GM12878 (cell line): ENCODE measurements around the gene BRD2. TPM values are rescaled to one million over a fixed set of nuclear protein-coding genes. Genes with fewer than 3 reads are reported as not detected.

Source experiments
- ATAC-seq: fragments of 200-7000 bp; cut with Tn5 transposase; 3 replicates; pipeline ENCODE4 v1.9.1; 2020; ENCODE audit warnings: mild to moderate bottlenecking, moderate library complexity
- BruUV-seq: library from RNA; stranded (reverse); fragments of 400-500 nt; replicated peaks from 2 replicates; lab custom pipeline; 2021; lab: Mats Ljungman, UMichigan
- CTCF ChIA-PET: fragments of 300-600 bp; sonication (Branson Sonifier 250); formaldehyde crosslinking; extraction: SDS; loops from one replicate; lab custom pipeline; 2021; ENCODE audit warnings: inconsistent platforms; lab: Yijun Ruan, JAX
- POLR2A ChIA-PET: fragments of 350-600 bp; formaldehyde crosslinking; extraction: SDS; loops from one replicate; lab custom pipeline; 2021; ENCODE audit warnings: inconsistent platforms; lab: Charles Lee
- RAD21 ChIA-PET: fragments of 300-600 bp; sonication (Branson Sonifier 250); formaldehyde crosslinking; loops from one replicate; lab custom pipeline; 2023; ENCODE audit warnings: antibody characterized with exemption; ENCODE audit not compliant: unreplicated experiment; lab: Charles Lee
- SMC1A ChIA-PET: fragments of 300-600 bp; sonication (Branson Sonifier 250); formaldehyde crosslinking; loops from one replicate; lab custom pipeline; 2023; ENCODE audit not compliant: unreplicated experiment, uncharacterized antibody; lab: Charles Lee
- DNase-seq: peaks from one replicate; pipeline ENCODE4 v3.0.0-alpha.2; 2011; ENCODE audit warnings: low read depth, low spot score
- FAIRE-seq: peaks from 3 replicates; lab custom pipeline; 2011; peaks lifted over from hg19 to GRCh38; lab: Jason Lieb, UNC
- H2AFZ ChIP-seq: 2 replicates; pipeline ENCODE4 v1.6.0; 2011; ENCODE audit warnings: low read depth, low read length, control low read depth; ENCODE audit not compliant: control insufficient read depth
- H3K27ac ChIP-seq: 2 replicates; pipeline ENCODE4 v1.5.1; 2011; ENCODE audit warnings: control low read depth; ENCODE audit not compliant: control insufficient read depth, insufficient read depth
- H3K27me3 ChIP-seq, 2 experiments: replicated peaks in 1 of 2; 2 replicates each; pipeline versions ENCODE4 v1.6.0 to v1.6.1; 2011; ENCODE audit warnings: low read length in 1 of 2; ENCODE audit not compliant: control insufficient read depth in 2 of 2, insufficient read depth in 2 of 2
- H3K36me3 ChIP-seq, 2 experiments: 2 replicates each; pipeline ENCODE4 v1.5.1; 2011; ENCODE audit warnings: low read length in 1 of 2; ENCODE audit not compliant: control insufficient read depth in 2 of 2, insufficient read depth in 2 of 2
- H3K4me1 ChIP-seq: 2 replicates; pipeline ENCODE4 v1.6.1; 2011; ENCODE audit warnings: mild to moderate bottlenecking, low read length, moderate library complexity, mixed read lengths; ENCODE audit not compliant: control insufficient read depth, insufficient read depth
- H3K4me2 ChIP-seq: 2 replicates; pipeline ENCODE4 v1.6.0; 2011; ENCODE audit warnings: control low read depth; ENCODE audit not compliant: control insufficient read depth, insufficient read depth
- H3K4me3 ChIP-seq: fragments of 200-600 bp; sonication (generic); 2 replicates; pipeline ENCODE4 v1.5.1; 2016
- H3K79me2 ChIP-seq: 2 replicates; pipeline ENCODE4 v1.6.0; 2011; ENCODE audit warnings: low read length; ENCODE audit not compliant: control insufficient read depth, insufficient read depth
- H3K9ac ChIP-seq: 2 replicates; pipeline ENCODE4 v1.8.0; 2011; ENCODE audit warnings: low read length, control low read depth, mixed read lengths; ENCODE audit not compliant: control insufficient read depth, insufficient read depth
- H3K9me3 ChIP-seq: replicated peaks from 3 replicates; pipeline ENCODE4 v1.5.1; 2011; ENCODE audit warnings: mild to moderate bottlenecking, low read length; ENCODE audit not compliant: control insufficient read depth, insufficient read depth
- H4K20me1 ChIP-seq: 2 replicates; pipeline ENCODE4 v1.6.0; 2011; ENCODE audit not compliant: control insufficient read depth, insufficient read depth
- BCL11A ChIP-seq: IDR thresholded peaks from 2 replicates; pipeline ENCODE4 v1.6.1; 2011; ENCODE audit warnings: low read depth, low read length
- GATAD2B ChIP-seq: fragments of 450-650 bp; conservative IDR thresholded peaks from 2 replicates; pipeline ENCODE4 v1.6.1; 2017; ENCODE audit warnings: low read depth, mild to moderate bottlenecking, moderate library complexity
- MEF2A ChIP-seq: IDR thresholded peaks from 2 replicates; pipeline ENCODE4 v1.6.1; 2011; ENCODE audit warnings: low read depth, mild to moderate bottlenecking, low read length, moderate library complexity; ENCODE audit not compliant: insufficient read depth
- MXI1 ChIP-seq: fragments of 150-350 bp; IDR thresholded peaks from 2 replicates; pipeline ENCODE4 v1.6.1; 2011; ENCODE audit warnings: low read depth, mild to moderate bottlenecking, inconsistent platforms, low read length, improper control_type of control experiment
- MYB ChIP-seq: fragments of 150-350 bp; IDR thresholded peaks from 2 replicates; pipeline ENCODE4 v1.6.1; 2014; ENCODE audit warnings: mild to moderate bottlenecking, low read depth, low read length, borderline replicate concordance
- NR2C2 ChIP-seq: IDR thresholded peaks from 2 replicates; pipeline ENCODE4 v1.6.1; 2011; ENCODE audit warnings: borderline replicate concordance, low read depth; ENCODE audit not compliant: control insufficient read depth, insufficient read length
- NR2F1 ChIP-seq: fragments of 450-650 bp; conservative IDR thresholded peaks from 2 replicates; pipeline ENCODE4 v1.6.1; 2017; ENCODE audit warnings: mild to moderate bottlenecking
- PAX5 ChIP-seq: IDR thresholded peaks from 2 replicates; pipeline ENCODE4 v1.6.1; 2011; ENCODE audit warnings: low read depth, low read length, borderline replicate concordance
- PML ChIP-seq: IDR thresholded peaks from 2 replicates; pipeline ENCODE4 v1.6.1; 2012; ENCODE audit warnings: low read length, inconsistent platforms
- POU2F2 ChIP-seq: IDR thresholded peaks from 3 replicates; pipeline ENCODE4 v1.6.1; 2011; ENCODE audit warnings: low read depth, mild to moderate bottlenecking, low read length, borderline replicate concordance
- SIX5 ChIP-seq: IDR thresholded peaks from 2 replicates; pipeline ENCODE4 v1.6.1; 2011; ENCODE audit warnings: mild to moderate bottlenecking, low read depth, low read length, moderate library complexity; ENCODE audit not compliant: severe bottlenecking
- SP1 ChIP-seq: IDR thresholded peaks from one replicate; pipeline ENCODE4 v1.6.1; 2011; ENCODE audit warnings: low read depth, low read length
- SREBF1 ChIP-seq: IDR thresholded peaks from 2 replicates; pipeline ENCODE4 v1.6.1; 2012; ENCODE audit warnings: mild to moderate bottlenecking, low read length
- ZZZ3 ChIP-seq: IDR thresholded peaks from 2 replicates; pipeline ENCODE4 v1.6.1; 2011; ENCODE audit warnings: low read depth; ENCODE audit not compliant: control insufficient read depth, insufficient read length
- whole genome bisulfite sequencing: methylation state at CpG from one replicate; pipeline ENCODE4 v1.1.6; 2016; ENCODE audit warnings: low lambda C conversion rate; ENCODE audit not compliant: insufficient replicate concordance, insufficient coverage; ENCODE audit errors: missing lambda C conversion rate; 5-methylcytosine and 5-hydroxymethylcytosine counted together
- in situ Hi-C: fragments of 300-500 bp; cut with MboI; formaldehyde crosslinking; loops from 9 replicates; pipeline ENCODE4 v1.14.3; 2018; ENCODE audit warnings: mixed read lengths
- intact Hi-C: fragments of 100-400 bp; cut with micrococcal nuclease; formaldehyde crosslinking; loops from one replicate; pipeline ENCODE4 v1.14.2; 2022; ENCODE audit not compliant: unreplicated experiment
- polyA plus RNA-seq, 11 experiments: library from polyadenylated mRNA; depleted of rRNA in 4 of 11; unstranded in 6 of 11; stranded (reverse) in 5 of 11; fragments of >200 nt; fragmentation: Nextera tagmentation in 4 of 11; fragmentation: Illumina TruSeq in 1 of 11; extraction: Ambion mirVana in 4 of 11; extraction: Trizol in 1 of 11; gene quantifications; 1 replicate in 1 of 11; 2 replicates in 10 of 11; pipeline versions ENCODE4 v1.2.1 to v1.2.3, GENCODE V29; 2011 to 2016; ENCODE audit warnings: inconsistent platforms in 2 of 11, missing spikeins in 2 of 11, low read depth in 1 of 11
- total RNA-seq, 4 experiments: library from RNA; depleted of rRNA in 3 of 4; stranded (reverse); fragments of >200 nt in 3 of 4; fragmentation: Illumina TruSeq in 1 of 4; extraction: Trizol in 1 of 4; gene quantifications; 2 replicates each; pipeline versions ENCODE4 v1.2.1 to v1.2.3, GENCODE V29; 2013 to 2021
- TF ChIP-seq, protein P1 (sequence below): fragments of 450-650 bp; IDR thresholded peaks from 2 replicates; pipeline ENCODE4 v1.6.1; 2017; ENCODE audit warnings: antibody characterized with exemption, mild to moderate bottlenecking, moderate library complexity
- TF ChIP-seq, protein P2 (sequence below): fragments of 450-650 bp; IDR thresholded peaks from 2 replicates; pipeline ENCODE4 v1.6.1; 2014; ENCODE audit warnings: mild to moderate bottlenecking
- TF ChIP-seq, protein P3 (sequence below): fragments of 450-650 bp; IDR thresholded peaks from 2 replicates; pipeline ENCODE4 v1.6.1; 2016; ENCODE audit warnings: mild to moderate bottlenecking

BRD2 gene
- total and polyA plus RNA-seq, 10 of the 15 experiments (the other 5 are each of a cell fraction or from before 2014, with no cell fraction given) = 32.2 to 239 (median 139) TPM

DNA sequence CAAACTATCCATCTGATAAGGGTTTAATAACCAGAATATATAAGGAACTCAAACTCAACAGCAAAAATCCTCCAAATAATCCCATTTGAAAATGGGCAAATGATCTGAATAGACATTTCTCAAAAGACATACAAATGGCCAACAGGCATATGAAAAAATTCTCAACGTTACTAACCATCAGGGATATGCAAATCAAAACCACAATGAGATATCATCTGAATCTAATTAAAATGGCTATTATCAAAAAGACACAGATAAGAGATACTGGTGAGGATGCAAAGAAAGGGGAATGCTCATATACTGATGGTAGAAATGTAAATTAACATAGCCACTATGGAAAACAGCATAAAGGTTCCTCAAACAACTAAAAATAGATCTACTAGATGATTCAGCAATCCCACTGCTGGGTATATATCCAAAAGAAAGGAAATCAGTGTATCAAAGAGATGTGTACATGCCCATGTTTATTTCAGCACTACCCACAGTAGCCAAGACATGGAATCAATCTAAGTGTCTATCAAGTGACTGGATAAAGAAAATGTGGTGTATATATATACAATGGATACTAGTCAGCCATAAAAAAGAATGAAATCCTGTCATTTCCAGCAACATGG, 6.1 kb upstream of the BRD2 start:
- no peaks in the 10 kb centered on the region for H4K20me1 ChIP-seq
- ChIA-PET RAD21 (interaction anchor here (6.6 to 12.2 kb wide), 2 partner anchors 6 to 22 kb away, joined by 41 to 224 read pairs; partner anchors contain the start of gene HLA-DMA), POLR2A (interaction anchor here (1.0 to 4.4 kb wide), 4 partner anchors 9 to 19 kb away, joined by 3 to 24 read pairs (median 10); partner anchors contain the start of gene HLA-DMA), CTCF (interaction anchor here (1.4 to 8.5 kb wide), 6 partner anchors 8 to 29 kb away, joined by 5 to 243 read pairs (median 10); partner anchors contain the start of gene HLA-DMA), SMC1A (interaction anchor here (1.2 to 17.2 kb wide), 5 partner anchors 8 to 75 kb away, joined by 3 to 347 read pairs (median 4); partner anchors contain the start of gene HLA-DMA)
- no peaks in the 10 kb centered on the region for H3K27me3 ChIP-seq
- intact Hi-C loops = no loop called here
- ATAC-seq (no peak), FAIRE-seq (no peak), DNase-seq (no peak)
- 0% methylated on average over 1 of the region's 1 CpG for WGBS
- H3K4me2 ChIP-seq = no peak overlapping the region
- no TSS peak for BruUV-seq
- no peak overlapping the region for H3K4me3 ChIP-seq
- no peak overlapping the region for H2AFZ ChIP-seq
- no peaks in the 10 kb centered on the region for H3K36me3 ChIP-seq
- H3K9ac ChIP-seq = no peak overlapping the region
- no peaks in the 10 kb centered on the region for H3K9me3 ChIP-seq
- peaks cover 8% of the 10 kb centered on the region for H3K4me1 ChIP-seq
- in situ Hi-C loops = loop anchor here (25.0 kb wide), 2 partner anchors 1400 to 1700 kb away; partner anchors contain the start of gene LTA
- peaks cover 15% of the 10 kb centered on the region for H3K79me2 ChIP-seq
- TF ChIP-seq POU2F2 = no peak
- no peak for TF ChIP-seq NR2F1
- TF ChIP-seq MXI1 = no peak
- TF ChIP-seq ZZZ3 = no peak
- no peak for TF ChIP-seq NR2C2
- TF ChIP-seq, protein P1, sequence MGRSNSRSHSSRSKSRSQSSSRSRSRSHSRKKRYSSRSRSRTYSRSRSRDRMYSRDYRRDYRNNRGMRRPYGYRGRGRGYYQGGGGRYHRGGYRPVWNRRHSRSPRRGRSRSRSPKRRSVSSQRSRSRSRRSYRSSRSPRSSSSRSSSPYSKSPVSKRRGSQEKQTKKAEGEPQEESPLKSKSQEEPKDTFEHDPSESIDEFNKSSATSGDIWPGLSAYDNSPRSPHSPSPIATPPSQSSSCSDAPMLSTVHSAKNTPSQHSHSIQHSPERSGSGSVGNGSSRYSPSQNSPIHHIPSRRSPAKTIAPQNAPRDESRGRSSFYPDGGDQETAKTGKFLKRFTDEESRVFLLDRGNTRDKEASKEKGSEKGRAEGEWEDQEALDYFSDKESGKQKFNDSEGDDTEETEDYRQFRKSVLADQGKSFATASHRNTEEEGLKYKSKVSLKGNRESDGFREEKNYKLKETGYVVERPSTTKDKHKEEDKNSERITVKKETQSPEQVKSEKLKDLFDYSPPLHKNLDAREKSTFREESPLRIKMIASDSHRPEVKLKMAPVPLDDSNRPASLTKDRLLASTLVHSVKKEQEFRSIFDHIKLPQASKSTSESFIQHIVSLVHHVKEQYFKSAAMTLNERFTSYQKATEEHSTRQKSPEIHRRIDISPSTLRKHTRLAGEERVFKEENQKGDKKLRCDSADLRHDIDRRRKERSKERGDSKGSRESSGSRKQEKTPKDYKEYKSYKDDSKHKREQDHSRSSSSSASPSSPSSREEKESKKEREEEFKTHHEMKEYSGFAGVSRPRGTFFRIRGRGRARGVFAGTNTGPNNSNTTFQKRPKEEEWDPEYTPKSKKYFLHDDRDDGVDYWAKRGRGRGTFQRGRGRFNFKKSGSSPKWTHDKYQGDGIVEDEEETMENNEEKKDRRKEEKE = no peak
- TF ChIP-seq, protein P2, sequence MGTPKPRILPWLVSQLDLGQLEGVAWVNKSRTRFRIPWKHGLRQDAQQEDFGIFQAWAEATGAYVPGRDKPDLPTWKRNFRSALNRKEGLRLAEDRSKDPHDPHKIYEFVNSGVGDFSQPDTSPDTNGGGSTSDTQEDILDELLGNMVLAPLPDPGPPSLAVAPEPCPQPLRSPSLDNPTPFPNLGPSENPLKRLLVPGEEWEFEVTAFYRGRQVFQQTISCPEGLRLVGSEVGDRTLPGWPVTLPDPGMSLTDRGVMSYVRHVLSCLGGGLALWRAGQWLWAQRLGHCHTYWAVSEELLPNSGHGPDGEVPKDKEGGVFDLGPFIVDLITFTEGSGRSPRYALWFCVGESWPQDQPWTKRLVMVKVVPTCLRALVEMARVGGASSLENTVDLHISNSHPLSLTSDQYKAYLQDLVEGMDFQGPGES = no peak
- no peak for TF ChIP-seq SIX5
- TF ChIP-seq BCL11A = no peak
- no peak for TF ChIP-seq PAX5
- no peak for TF ChIP-seq MEF2A
- TF ChIP-seq PML = no peak
- no peak for TF ChIP-seq MYB
- TF ChIP-seq GATAD2B = no peak
- TF ChIP-seq, protein P3, sequence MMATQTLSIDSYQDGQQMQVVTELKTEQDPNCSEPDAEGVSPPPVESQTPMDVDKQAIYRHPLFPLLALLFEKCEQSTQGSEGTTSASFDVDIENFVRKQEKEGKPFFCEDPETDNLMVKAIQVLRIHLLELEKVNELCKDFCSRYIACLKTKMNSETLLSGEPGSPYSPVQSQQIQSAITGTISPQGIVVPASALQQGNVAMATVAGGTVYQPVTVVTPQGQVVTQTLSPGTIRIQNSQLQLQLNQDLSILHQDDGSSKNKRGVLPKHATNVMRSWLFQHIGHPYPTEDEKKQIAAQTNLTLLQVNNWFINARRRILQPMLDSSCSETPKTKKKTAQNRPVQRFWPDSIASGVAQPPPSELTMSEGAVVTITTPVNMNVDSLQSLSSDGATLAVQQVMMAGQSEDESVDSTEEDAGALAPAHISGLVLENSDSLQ = no peak
- no peak for TF ChIP-seq SREBF1
- no peak for TF ChIP-seq SP1
- no peak overlapping the region for H3K27ac ChIP-seq
